ENCODE measurements around the gene TNFRSF19.

DNA sequence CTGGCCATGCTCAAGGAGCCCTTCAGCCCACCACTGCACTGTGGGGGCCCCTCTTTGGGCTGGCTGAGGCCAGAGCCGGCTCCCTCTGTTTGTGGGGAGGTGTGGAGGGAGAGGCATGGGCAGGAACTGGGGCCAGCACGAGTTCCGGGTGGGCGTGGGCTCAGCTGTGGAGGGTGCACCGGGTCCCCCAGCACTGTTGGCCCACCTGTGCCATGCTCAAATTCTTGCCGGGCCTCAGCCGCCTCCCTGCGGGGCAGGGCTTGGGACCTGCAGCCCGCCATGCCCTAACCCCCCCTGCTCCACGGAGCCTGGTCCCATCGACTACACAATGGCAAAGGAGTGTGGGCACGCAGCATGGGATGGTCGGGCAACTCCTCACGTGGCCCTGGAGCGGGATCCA lies 38.8 kb upstream of the TNFRSF19 start:
- TF ChIP-seq CTCF (IDR thresholded peaks at IDR 0.05; ENCODE audit: poor library complexity) (no peak), EZH2 (IDR thresholded peaks at IDR 0.05; ENCODE audit: borderline replicate concordance) (no peak), EZH2phosphoT487 (IDR thresholded peaks at IDR 0.05; ENCODE audit: low read depth, severe bottlenecking, unreplicated experiment) (no peak)
